A172 (cell line): ENCODE results near the gene GRM1. TPM values are rescaled to one million over a fixed set of nuclear protein-coding genes. Genes with fewer than 3 reads are reported as not detected.

Experiments used
- DNase-seq: peaks from one replicate; pipeline ENCODE4 v3.0.0-alpha.2; 2015; ENCODE audit warnings: low spot score
- total RNA-seq: library from RNA; depleted of rRNA; stranded (reverse); fragments of >200 nt; shearing (Covaris generic); gene quantifications from 2 replicates; pipeline ENCODE4 v1.2.3, GENCODE V29; 2014

GRM1 gene
- total RNA-seq, 1 experiment from 2014 or later = 0.10 TPM

GRCh38 chr6:146315381-146316174 is 286.7 kb downstream of the GRM1 start:
- no peak for DNase-seq

- DNase-seq = no peak
These were observed 287.3 kb downstream of the GRM1 start for GRCh38 chr6:146316175-146316495.

- DNase-seq = no peak
These were observed 302.2 kb downstream of the GRM1 start for GRCh38 chr6:146331013-146331412.

GRCh38 chr6:146335336-146335735 is 306.5 kb downstream of the GRM1 start:
- DNase-seq = no peak

GRCh38 chr6:146336191-146336590 is 307.3 kb downstream of the GRM1 start:
- no peak for DNase-seq

GRCh38 chr6:146337376-146337775 is 308.5 kb downstream of the GRM1 start:
- no peak for DNase-seq

- peak; percentile 32 for DNase-seq
These were observed 310.9 kb downstream of the GRM1 start for GRCh38 chr6:146339716-146340115.

GRCh38 chr6:146341493-146342230 is 312.8 kb downstream of the GRM1 start:
- no peak for DNase-seq

GRCh38 chr6:146345598-146345997 is 316.7 kb downstream of the GRM1 start:
- DNase-seq = no peak

GRCh38 chr6:146347090-146347489 is 318.2 kb downstream of the GRM1 start:
- DNase-seq = no peak

GRCh38 chr6:146347690-146348089 is 318.8 kb downstream of the GRM1 start:
- DNase-seq = no peak

- no peak for DNase-seq
These were observed 322.2 kb downstream of the GRM1 start for GRCh38 chr6:146351018-146351417.

GRCh38 chr6:146352163-146352562 is 323.3 kb downstream of the GRM1 start:
- DNase-seq = no peak

- no peak for DNase-seq
These were observed 325.6 kb downstream of the GRM1 start for GRCh38 chr6:146354451-146354850.

- DNase-seq = no peak
These were observed 326.7 kb downstream of the GRM1 start for GRCh38 chr6:146355521-146356100.

- peak; percentile 53 for DNase-seq
These were observed 328.9 kb downstream of the GRM1 start for GRCh38 chr6:146357578-146358430.

- DNase-seq = no peak
These were observed 329.7 kb downstream of the GRM1 start for GRCh38 chr6:146358431-146359046.

GRCh38 chr6:146359131-146359530 is 330.3 kb downstream of the GRM1 start:
- no peak for DNase-seq

GRCh38 chr6:146361128-146361924 is 332.5 kb downstream of the GRM1 start:
- no peak for DNase-seq

- DNase-seq = no peak
These were observed 335.2 kb downstream of the GRM1 start for GRCh38 chr6:146363838-146364607.
